ENCODE results near the gene SAG.

DNA sequence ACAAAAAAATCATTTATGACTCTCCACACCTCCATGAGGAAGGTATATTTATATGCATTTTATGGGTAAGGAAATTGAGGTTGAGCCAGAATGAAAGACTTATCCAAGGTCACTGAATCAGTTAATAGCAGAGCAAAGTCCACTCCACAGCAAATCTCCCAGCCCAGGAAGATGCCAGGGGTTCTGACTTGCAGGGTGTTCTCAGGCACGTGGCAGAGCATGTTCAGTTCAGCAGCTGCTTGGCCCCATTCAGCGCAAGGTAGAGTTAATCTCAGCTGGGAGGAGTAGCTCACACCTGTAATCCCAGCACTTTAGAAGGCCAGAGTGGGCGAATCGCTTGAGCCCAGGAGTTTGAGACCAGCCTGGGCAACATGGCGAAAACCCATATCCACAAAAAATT, 28.9 kb downstream of the SAG start:
- TF ChIP-seq, protein P1, sequence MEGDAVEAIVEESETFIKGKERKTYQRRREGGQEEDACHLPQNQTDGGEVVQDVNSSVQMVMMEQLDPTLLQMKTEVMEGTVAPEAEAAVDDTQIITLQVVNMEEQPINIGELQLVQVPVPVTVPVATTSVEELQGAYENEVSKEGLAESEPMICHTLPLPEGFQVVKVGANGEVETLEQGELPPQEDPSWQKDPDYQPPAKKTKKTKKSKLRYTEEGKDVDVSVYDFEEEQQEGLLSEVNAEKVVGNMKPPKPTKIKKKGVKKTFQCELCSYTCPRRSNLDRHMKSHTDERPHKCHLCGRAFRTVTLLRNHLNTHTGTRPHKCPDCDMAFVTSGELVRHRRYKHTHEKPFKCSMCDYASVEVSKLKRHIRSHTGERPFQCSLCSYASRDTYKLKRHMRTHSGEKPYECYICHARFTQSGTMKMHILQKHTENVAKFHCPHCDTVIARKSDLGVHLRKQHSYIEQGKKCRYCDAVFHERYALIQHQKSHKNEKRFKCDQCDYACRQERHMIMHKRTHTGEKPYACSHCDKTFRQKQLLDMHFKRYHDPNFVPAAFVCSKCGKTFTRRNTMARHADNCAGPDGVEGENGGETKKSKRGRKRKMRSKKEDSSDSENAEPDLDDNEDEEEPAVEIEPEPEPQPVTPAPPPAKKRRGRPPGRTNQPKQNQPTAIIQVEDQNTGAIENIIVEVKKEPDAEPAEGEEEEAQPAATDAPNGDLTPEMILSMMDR (IDR thresholded peaks at IDR 0.05; ENCODE audit: low read depth, low read length, missing input control), result no peak
- TF ChIP-seq JUND (IDR thresholded peaks at IDR 0.05) (no peak), RAD21 (IDR thresholded peaks at IDR 0.05) (no peak), FOXA1 (IDR thresholded peaks at IDR 0.05) (no peak), RXRA (IDR thresholded peaks at IDR 0.05) (no peak), SP1 (IDR thresholded peaks at IDR 0.05) (no peak), YY1 (IDR thresholded peaks at IDR 0.05) (no peak), HNF4G (IDR thresholded peaks at IDR 0.05) (no peak), EGR1 (IDR thresholded peaks at IDR 0.05; ENCODE audit: low read depth in 2 of 2) (no peak), GABPA (IDR thresholded peaks at IDR 0.05 in 1 of 2, conservative IDR thresholded peaks at IDR 0.05 in 1 of 2) (no peak), TAF1 (conservative IDR thresholded peaks at IDR 0.05) (no peak)
- TF ChIP-seq, protein P2, sequence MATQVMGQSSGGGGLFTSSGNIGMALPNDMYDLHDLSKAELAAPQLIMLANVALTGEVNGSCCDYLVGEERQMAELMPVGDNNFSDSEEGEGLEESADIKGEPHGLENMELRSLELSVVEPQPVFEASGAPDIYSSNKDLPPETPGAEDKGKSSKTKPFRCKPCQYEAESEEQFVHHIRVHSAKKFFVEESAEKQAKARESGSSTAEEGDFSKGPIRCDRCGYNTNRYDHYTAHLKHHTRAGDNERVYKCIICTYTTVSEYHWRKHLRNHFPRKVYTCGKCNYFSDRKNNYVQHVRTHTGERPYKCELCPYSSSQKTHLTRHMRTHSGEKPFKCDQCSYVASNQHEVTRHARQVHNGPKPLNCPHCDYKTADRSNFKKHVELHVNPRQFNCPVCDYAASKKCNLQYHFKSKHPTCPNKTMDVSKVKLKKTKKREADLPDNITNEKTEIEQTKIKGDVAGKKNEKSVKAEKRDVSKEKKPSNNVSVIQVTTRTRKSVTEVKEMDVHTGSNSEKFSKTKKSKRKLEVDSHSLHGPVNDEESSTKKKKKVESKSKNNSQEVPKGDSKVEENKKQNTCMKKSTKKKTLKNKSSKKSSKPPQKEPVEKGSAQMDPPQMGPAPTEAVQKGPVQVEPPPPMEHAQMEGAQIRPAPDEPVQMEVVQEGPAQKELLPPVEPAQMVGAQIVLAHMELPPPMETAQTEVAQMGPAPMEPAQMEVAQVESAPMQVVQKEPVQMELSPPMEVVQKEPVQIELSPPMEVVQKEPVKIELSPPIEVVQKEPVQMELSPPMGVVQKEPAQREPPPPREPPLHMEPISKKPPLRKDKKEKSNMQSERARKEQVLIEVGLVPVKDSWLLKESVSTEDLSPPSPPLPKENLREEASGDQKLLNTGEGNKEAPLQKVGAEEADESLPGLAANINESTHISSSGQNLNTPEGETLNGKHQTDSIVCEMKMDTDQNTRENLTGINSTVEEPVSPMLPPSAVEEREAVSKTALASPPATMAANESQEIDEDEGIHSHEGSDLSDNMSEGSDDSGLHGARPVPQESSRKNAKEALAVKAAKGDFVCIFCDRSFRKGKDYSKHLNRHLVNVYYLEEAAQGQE (IDR thresholded peaks at IDR 0.05), result no peak
- TF ChIP-seq, protein P3, sequence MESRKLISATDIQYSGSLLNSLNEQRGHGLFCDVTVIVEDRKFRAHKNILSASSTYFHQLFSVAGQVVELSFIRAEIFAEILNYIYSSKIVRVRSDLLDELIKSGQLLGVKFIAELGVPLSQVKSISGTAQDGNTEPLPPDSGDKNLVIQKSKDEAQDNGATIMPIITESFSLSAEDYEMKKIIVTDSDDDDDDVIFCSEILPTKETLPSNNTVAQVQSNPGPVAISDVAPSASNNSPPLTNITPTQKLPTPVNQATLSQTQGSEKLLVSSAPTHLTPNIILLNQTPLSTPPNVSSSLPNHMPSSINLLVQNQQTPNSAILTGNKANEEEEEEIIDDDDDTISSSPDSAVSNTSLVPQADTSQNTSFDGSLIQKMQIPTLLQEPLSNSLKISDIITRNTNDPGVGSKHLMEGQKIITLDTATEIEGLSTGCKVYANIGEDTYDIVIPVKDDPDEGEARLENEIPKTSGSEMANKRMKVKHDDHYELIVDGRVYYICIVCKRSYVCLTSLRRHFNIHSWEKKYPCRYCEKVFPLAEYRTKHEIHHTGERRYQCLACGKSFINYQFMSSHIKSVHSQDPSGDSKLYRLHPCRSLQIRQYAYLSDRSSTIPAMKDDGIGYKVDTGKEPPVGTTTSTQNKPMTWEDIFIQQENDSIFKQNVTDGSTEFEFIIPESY (IDR thresholded peaks at IDR 0.05), result no peak

Measured in liver (tissue), 3 donors.